Lower leg skin (tissue), 3 donors: Measurements from ENCODE around the gene CIBAR2.

Experiments
- CTCF ChIP-seq, 3 donors: fragments of 450-650 bp; IDR thresholded peaks; one replicate each; pipeline ENCODE4 v1.5.1; 2016; ENCODE audit warnings: antibody characterized with exemption in 3 of 3, mild to moderate bottlenecking in 3 of 3, moderate library complexity in 2 of 3
- POLR2A ChIP-seq, 2 donors: fragments of 450-650 bp; IDR thresholded peaks; one replicate each; pipeline ENCODE4 v1.6.1; 2016 to 2017; ENCODE audit warnings: antibody characterized with exemption in 2 of 2, mild to moderate bottlenecking in 1 of 2, moderate library complexity in 1 of 2

- TF ChIP-seq CTCF (IDR thresholded peaks at IDR 0.05): no peak
- TF ChIP-seq POLR2A (IDR thresholded peaks at IDR 0.05): no peak
These were observed 41.4 kb upstream of the CIBAR2 start for GRCh38 chr16:85153656-85154091.
